A549 (cell line): Measurements from ENCODE around the gene KLHL29. TPM values are rescaled to one million over a fixed set of nuclear protein-coding genes. Genes with fewer than 3 reads are reported as not detected.
A peak's percentile ranks its signal among the peaks of the same experiment; 100 is the strongest.

Experiments used
- ATAC-seq, 2 experiments: fragments of 200-7000 bp in 1 of 2; fragments of >200 bp in 1 of 2; cut with Nextera tagmentation in 1 of 2; cut with Tn5 transposase in 1 of 2; 3 replicates each; pipeline versions ENCODE4 v1.8.0 to v1.9.1; 2018 to 2020; ENCODE audit warnings: mild to moderate bottlenecking in 1 of 2, moderate library complexity in 1 of 2
- CTCF ChIA-PET: fragments of 300-600 bp; sonication (Branson Sonifier 250); formaldehyde crosslinking; extraction: SDS; loops from one replicate; lab custom pipeline; 2021; ENCODE audit warnings: antibody characterized with exemption, inconsistent platforms; lab: Yijun Ruan, JAX
- POLR2A ChIA-PET: fragments of 350-600 bp; formaldehyde crosslinking; extraction: SDS; loops from one replicate; lab custom pipeline; 2021; ENCODE audit warnings: antibody characterized with exemption, inconsistent platforms; lab: Yijun Ruan, JAX
- DNase-seq, 2 experiments: peaks; one replicate each; pipeline versions ENCODE4 v3.0.0 to v3.0.0-alpha.2; 2011 to 2016; ENCODE audit warnings: low read depth in 1 of 2, low spot score in 1 of 2
- FAIRE-seq: peaks from 2 replicates; lab custom pipeline; 2011; peaks lifted over from hg19 to GRCh38; lab: Jason Lieb, UNC
- H3K27ac ChIP-seq, 2 experiments: fragments of >200 bp; sonication (Bioruptor Twin); formaldehyde crosslinking; 3 replicates each; pipeline ENCODE4 v1.5.1; 2016 to 2017
- H3K4me1 ChIP-seq: fragments of >200 bp; sonication (Bioruptor Twin); formaldehyde crosslinking; 3 replicates; pipeline ENCODE4 v1.6.1; 2016
- H3K4me2 ChIP-seq: fragments of >200 bp; sonication (Bioruptor Twin); formaldehyde crosslinking; 3 replicates; pipeline ENCODE4 v1.6.1; 2016
- H3K4me3 ChIP-seq: fragments of >200 bp; sonication (Bioruptor Twin); formaldehyde crosslinking; 3 replicates; pipeline ENCODE4 v1.5.1; 2016
- H3K9me3 ChIP-seq: fragments of >200 bp; sonication (Bioruptor Twin); formaldehyde crosslinking; 3 replicates; pipeline ENCODE4 v1.6.1; 2016
- BHLHE40 ChIP-seq: IDR thresholded peaks from 2 replicates; pipeline ENCODE4 v1.6.1; 2012; ENCODE audit warnings: low read depth, low read length, inconsistent platforms
- CBX2 ChIP-seq: fragments of 200-600 bp; sonication (generic); IDR thresholded peaks from 2 replicates; pipeline ENCODE4 v1.6.1; 2016; ENCODE audit warnings: low read depth, mild to moderate bottlenecking, borderline replicate concordance
- CBX8 ChIP-seq: fragments of 200-600 bp; sonication (generic); IDR thresholded peaks from 2 replicates; pipeline ENCODE4 v1.6.1; 2016
- CTCF ChIP-seq: fragments of >200 bp; sonication (Bioruptor Twin); formaldehyde crosslinking; IDR thresholded peaks from 3 replicates; pipeline ENCODE4 v1.5.1; 2016
- EHMT2 ChIP-seq: fragments of 200-600 bp; sonication (generic); IDR thresholded peaks from 2 replicates; pipeline ENCODE4 v1.6.1; 2016; ENCODE audit warnings: antibody characterized with exemption, low read depth, mild to moderate bottlenecking, moderate library complexity
- HDAC2 ChIP-seq: fragments of 200-600 bp; sonication (generic); IDR thresholded peaks from 2 replicates; pipeline ENCODE4 v1.6.1; 2016
- HES2 ChIP-seq: fragments of >200 bp; sonication (Bioruptor Twin); formaldehyde crosslinking; IDR thresholded peaks from 2 replicates; pipeline ENCODE4 v1.6.1; 2016
- HMGXB4 ChIP-seq: fragments of 250-450 bp; sonication (Bioruptor Pico); IDR thresholded peaks from 2 replicates; pipeline ENCODE4 v1.5.0; 2021; ENCODE audit warnings: mild to moderate bottlenecking, moderate library complexity, borderline replicate concordance
- HOXB13 ChIP-seq: fragments of 250-450 bp; sonication (Bioruptor Pico); IDR thresholded peaks from 2 replicates; pipeline ENCODE4 v1.5.0; 2020; ENCODE audit warnings: low read depth, mild to moderate bottlenecking, moderate library complexity
- PBX3 ChIP-seq: IDR thresholded peaks from 2 replicates; pipeline ENCODE4 v1.6.1; 2012
- RAD21 ChIP-seq, 2 experiments: fragments of >200 bp in 1 of 2; sonication (Bioruptor Twin) in 1 of 2; formaldehyde crosslinking in 1 of 2; IDR thresholded peaks in 1 of 2; conservative IDR thresholded peaks in 1 of 2; 2 replicates in 1 of 2; 3 replicates in 1 of 2; pipeline ENCODE4 v1.6.1; 2012 to 2018; ENCODE audit warnings: inconsistent platforms in 1 of 2
- REST ChIP-seq: fragments of 200-600 bp; sonication (generic); IDR thresholded peaks from 2 replicates; pipeline ENCODE4 v1.6.1; 2016; ENCODE audit warnings: antibody characterized with exemption, mild to moderate bottlenecking, moderate library complexity
- RFX5 ChIP-seq: fragments of 450-650 bp; IDR thresholded peaks from 2 replicates; pipeline ENCODE4 v1.7.1; 2014; ENCODE audit warnings: antibody characterized with exemption, mild to moderate bottlenecking, moderate library complexity
- SMC3 ChIP-seq: fragments of >200 bp; sonication (Bioruptor Twin); formaldehyde crosslinking; IDR thresholded peaks from 3 replicates; pipeline ENCODE4 v1.6.1; 2018; ENCODE audit warnings: inconsistent platforms
- TP53 ChIP-seq: fragments of 250-450 bp; sonication (Bioruptor Pico); IDR thresholded peaks from 2 replicates; pipeline ENCODE4 v1.5.0; 2021; ENCODE audit warnings: mild to moderate bottlenecking, moderate library complexity
- USF2 ChIP-seq: fragments of 450-650 bp; IDR thresholded peaks from 2 replicates; pipeline ENCODE4 v1.6.1; 2014; ENCODE audit warnings: antibody characterized with exemption
- ZFP36 ChIP-seq: fragments of 450-650 bp; IDR thresholded peaks from 2 replicates; pipeline ENCODE4 v1.6.1; 2014; ENCODE audit warnings: borderline replicate concordance; ENCODE audit not compliant: partially characterized antibody
- WGBS: methylation state at CpG from one replicate; pipeline ENCODE4 v1.1.6; 2017; ENCODE audit errors: missing lambda C conversion rate; 5-methylcytosine and 5-hydroxymethylcytosine counted together
- polyA plus RNA-seq, 4 experiments: library from polyadenylated mRNA; depleted of rRNA in 3 of 4; stranded (reverse); fragments of >200 nt; fragmentation: RNase III in 1 of 4; extraction: RNeasy Plus Mini Kit Qiagen cat#74134 plus additional on column Dnase treatment in 1 of 4; gene quantifications; 2 replicates in 3 of 4; 3 replicates in 1 of 4; pipeline ENCODE4 v1.2.3, GENCODE V29; 2011 to 2017

Gene KLHL29
- polyA plus RNA-seq, 2 of the 4 experiments (the other 2 are of a cell fraction), result 1.3 to 2.5 TPM

- TF ChIP-seq CBX2 (no peak), TP53 (CRISPR knock-in tag) (no peak), USF2 (no peak), REST (no peak), RAD21 (conservative IDR thresholded peaks at IDR 0.05 in 1 of 2, IDR thresholded peaks at IDR 0.05 in 1 of 2) (peak in 1 of 2 experiments; percentile 33; a peak in 1 of 5 replicates), PBX3 (no peak), HDAC2 (no peak), BHLHE40 (no peak), ZFP36 (no peak), HES2 (no peak), EHMT2 (no peak), HMGXB4 (no peak), RFX5 (no peak), SMC3 (0 out of 3 replicates have a peak, but pooled peaks have one; percentile 23), CBX8 (no peak), CTCF (peak; percentile 34), HOXB13 (CRISPR knock-in tag) (no peak)
- TF ChIP-seq, all 56 proteins: peak for 3
These were observed 239.4 kb downstream of the KLHL29 start for GRCh38 chr2:23624378-23624777.

More at GRCh38 chr2:23624378-23624777, 239.4 kb downstream of the KLHL29 start:
- ChIA-PET POLR2A (no interaction called here), CTCF (interaction anchor here (1.0 to 2.4 kb wide), 3 partner anchors 9 to 273 kb away, joined by 3 to 7 read pairs (median 3); no protein-coding TSS in a partner anchor)
- Histone ChIP-seq H3K4me3 (no peak overlapping the region), H3K4me1 (no peaks in the 10 kb centered on the region), H3K27ac (no peak overlapping the region), H3K4me2 (no peak overlapping the region), H3K9me3 (peaks cover 5% of the 10 kb centered on the region; the same call in 1 of the 3 replicates)
- WGBS, result 27% methylated on average over 5 of the region's 5 CpGs
- DNase-seq (peak; percentile 18 to 50), ATAC-seq (peak in 1 of 2 experiments; percentile 75; a peak in 3 of 6 replicates), FAIRE-seq (no peak)
